Esophagus muscularis mucosa (tissue), 3 donors: ENCODE measurements around the gene STK4.

ENCODE experiments used
- EP300 ChIP-seq: sonication (generic); formaldehyde crosslinking; IDR thresholded peaks from one replicate; pipeline ENCODE4 v1.6.1; 2017; ENCODE audit warnings: antibody characterized with exemption
- TF ChIP-seq, protein P1 (sequence below), 3 experiments: fragments of 200-600 bp in 2 of 3; fragments of 450-650 bp in 1 of 3; sonication (generic) in 2 of 3; IDR thresholded peaks; one replicate each; pipeline ENCODE4 v1.5.1; 2017 to 2019; ENCODE audit warnings: antibody characterized with exemption in 3 of 3, mild to moderate bottlenecking in 2 of 3, moderate library complexity in 1 of 3

DNA sequence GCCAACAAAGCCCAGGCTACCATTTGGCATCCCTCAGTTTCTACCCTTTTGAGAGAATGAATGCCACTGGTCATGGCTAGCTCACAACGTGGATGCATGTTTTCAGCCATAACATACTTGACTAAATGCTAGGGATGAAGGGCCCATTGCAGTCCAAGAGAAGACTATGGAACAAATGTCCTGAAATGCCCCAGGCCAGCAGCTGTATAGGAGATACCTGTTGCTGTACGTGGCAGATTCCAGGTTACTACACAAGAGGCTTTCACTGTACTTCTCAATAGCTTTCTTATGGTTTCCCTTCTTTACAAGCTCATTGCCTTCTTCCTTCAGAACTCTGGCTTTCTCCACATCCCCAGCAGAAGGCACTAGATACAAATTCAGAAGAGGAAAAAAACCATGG, 17.8 kb upstream of the STK4 start:
- no peak for TF ChIP-seq EP300
- TF ChIP-seq, protein P1, sequence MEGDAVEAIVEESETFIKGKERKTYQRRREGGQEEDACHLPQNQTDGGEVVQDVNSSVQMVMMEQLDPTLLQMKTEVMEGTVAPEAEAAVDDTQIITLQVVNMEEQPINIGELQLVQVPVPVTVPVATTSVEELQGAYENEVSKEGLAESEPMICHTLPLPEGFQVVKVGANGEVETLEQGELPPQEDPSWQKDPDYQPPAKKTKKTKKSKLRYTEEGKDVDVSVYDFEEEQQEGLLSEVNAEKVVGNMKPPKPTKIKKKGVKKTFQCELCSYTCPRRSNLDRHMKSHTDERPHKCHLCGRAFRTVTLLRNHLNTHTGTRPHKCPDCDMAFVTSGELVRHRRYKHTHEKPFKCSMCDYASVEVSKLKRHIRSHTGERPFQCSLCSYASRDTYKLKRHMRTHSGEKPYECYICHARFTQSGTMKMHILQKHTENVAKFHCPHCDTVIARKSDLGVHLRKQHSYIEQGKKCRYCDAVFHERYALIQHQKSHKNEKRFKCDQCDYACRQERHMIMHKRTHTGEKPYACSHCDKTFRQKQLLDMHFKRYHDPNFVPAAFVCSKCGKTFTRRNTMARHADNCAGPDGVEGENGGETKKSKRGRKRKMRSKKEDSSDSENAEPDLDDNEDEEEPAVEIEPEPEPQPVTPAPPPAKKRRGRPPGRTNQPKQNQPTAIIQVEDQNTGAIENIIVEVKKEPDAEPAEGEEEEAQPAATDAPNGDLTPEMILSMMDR (IDR thresholded peaks at IDR 0.05) = no peak
